ENCODE data around the gene GALNT16. TPM values are rescaled to one million over a fixed set of nuclear protein-coding genes. Genes with fewer than 3 reads are reported as not detected.

GALNT16 gene
- polyA plus RNA-seq, 1 donor: 24.1 TPM

GRCh38 chr14:69404883-69405282 is 144.9 kb downstream of the GALNT16 start:
- DNase-seq (ENCODE audit: low read depth): no peak

GRCh38 chr14:69405762-69406161 is 145.8 kb downstream of the GALNT16 start:
- DNase-seq (ENCODE audit: low read depth): no peak

Other genes starting within 250 kb of the GALNT16 start
- gene DCAF5, start 107.0 kb upstream of the GALNT16 start, polyA plus RNA-seq (ENCODE audit: insufficient read length): 44.0 TPM
- gene EXD2, start 68.7 kb upstream of the GALNT16 start, polyA plus RNA-seq (ENCODE audit: insufficient read length): 14.0 TPM
- 137 TPM for gene ERH, start 138.1 kb downstream of the GALNT16 start, polyA plus RNA-seq (ENCODE audit: insufficient read length)
- gene SLC39A9, start 138.5 kb downstream of the GALNT16 start, polyA plus RNA-seq (ENCODE audit: insufficient read length): 27.7 TPM
- gene PLEKHD1, start 224.6 kb downstream of the GALNT16 start, polyA plus RNA-seq (ENCODE audit: insufficient read length): 0.68 TPM